Lung (tissue), 12 donors: Measurements from ENCODE around the gene USP26. TPM values are rescaled to one million over a fixed set of nuclear protein-coding genes. Genes with fewer than 3 reads are reported as not detected.

ENCODE experiments used
- ATAC-seq: fragments of 200-7000 bp; cut with Tn5 transposase; one replicate; pipeline ENCODE4 v1.9.1; 2020; ENCODE audit warnings: moderate number of reproducible peaks; ENCODE audit not compliant: insufficient read depth, low FRiP score
- DNase-seq, 3 donors: peaks; one replicate each; pipeline ENCODE4 v3.0.0-alpha.2; 2013 to 2017
- H3K27ac ChIP-seq, 2 donors: one replicate each; pipeline ENCODE4 v1.5.1; 2013; ENCODE audit warnings: mild to moderate bottlenecking in 2 of 2, moderate library complexity in 2 of 2, control low read depth in 1 of 2, inconsistent platforms in 1 of 2, low read depth in 1 of 2, low read length in 1 of 2
- H3K27me3 ChIP-seq, 3 donors: one replicate each; pipeline ENCODE4 v1.5.1; 2013; ENCODE audit warnings: low read length in 2 of 3; ENCODE audit not compliant: control insufficient read depth in 3 of 3, insufficient read depth in 3 of 3
- H3K36me3 ChIP-seq, 4 donors: one replicate each; pipeline ENCODE4 v1.5.1; 2013; ENCODE audit warnings: low read length in 4 of 4, mild to moderate bottlenecking in 1 of 4, moderate library complexity in 1 of 4; ENCODE audit not compliant: control insufficient read depth in 4 of 4, insufficient read depth in 4 of 4
- H3K4me1 ChIP-seq, 5 donors: one replicate each; pipeline ENCODE4 v1.5.1; 2013; ENCODE audit warnings: low read length in 5 of 5, mild to moderate bottlenecking in 2 of 5, moderate library complexity in 1 of 5; ENCODE audit not compliant: control insufficient read depth in 5 of 5, insufficient read depth in 5 of 5
- H3K4me3 ChIP-seq: one replicate; pipeline ENCODE4 v1.5.1; 2013; ENCODE audit warnings: mild to moderate bottlenecking, control low read depth, moderate library complexity
- H3K9ac ChIP-seq, 2 donors: one replicate each; pipeline ENCODE4 v1.5.1; 2013; ENCODE audit warnings: low read length in 2 of 2, control low read depth in 1 of 2; ENCODE audit not compliant: insufficient read depth in 1 of 2
- H3K9me3 ChIP-seq, 4 donors: one replicate each; pipeline ENCODE4 v1.5.1; 2013; ENCODE audit warnings: low read length in 3 of 4, mild to moderate bottlenecking in 1 of 4, moderate library complexity in 1 of 4; ENCODE audit not compliant: control insufficient read depth in 4 of 4, insufficient read depth in 3 of 4
- CTCF ChIP-seq: IDR thresholded peaks from 2 replicates; pipeline ENCODE4 v1.5.1; 2012; ENCODE audit warnings: mild to moderate bottlenecking; ENCODE audit errors: control extremely low read depth, extremely low read depth
- WGBS, 2 donors: extraction: QIAGEN DNeasy Blood & Tissue Kit; methylation state at CpG; one replicate each; pipeline ENCODE4 v1.1.7; 2013; 5-methylcytosine and 5-hydroxymethylcytosine counted together
- polyA plus RNA-seq, 2 donors: library from polyadenylated mRNA; stranded (reverse); fragments of 200-250 nt; gene quantifications; one replicate each; pipeline ENCODE4 v1.2.1, GENCODE V29; 2013
- total RNA-seq, 2 donors: library from RNA; depleted of rRNA in 1 of 2; stranded (reverse); fragments of >200 nt in 1 of 2; gene quantifications; one replicate each; pipeline ENCODE4 v1.2.1, GENCODE V29; 2014 to 2021
- donor health status: control.
- donor health status: control.
- donor health status: Bipolar disorder and iron deficiency.
- donor health status: healthy.
- donor health status: DM: yes; HTN: yes; CAD: no.

USP26 gene
- total and polyA plus RNA-seq, 4 donors: not detected

GRCh38 chrX:133005616-133006015 lies 91.3 kb downstream of the USP26 start:
- no peak for DNase-seq
- Histone ChIP-seq H3K4me3 (no peak overlapping the region), H3K9me3 (peaks cover 0 to 6% (median 4%) of the 10 kb centered on the region in 4 donors), H3K4me1 (no peaks in the 10 kb centered on the region), H3K9ac (no peak overlapping the region), H3K27ac (no peak overlapping the region), H3K27me3 (peaks cover 0 to 13% (median 9%) of the 10 kb centered on the region in 3 donors), H3K36me3 (no peaks in the 10 kb centered on the region)
- TF ChIP-seq CTCF: no peak
- ATAC-seq: no peak
- WGBS, 2 donors: 80 to 94% methylated on average over 1 of the region's 1 CpG

GRCh38 chrX:133005042-133005441 lies 91.9 kb downstream of the USP26 start:
- no peak overlapping the region for H3K9ac ChIP-seq
- peaks cover 0 to 17% (median 11%) of the 10 kb centered on the region in 3 donors for H3K27me3 ChIP-seq
- no peaks in the 10 kb centered on the region for H3K4me1 ChIP-seq
- peak; percentile 12 for TF ChIP-seq CTCF
- peaks cover 0 to 6% (median 4%) of the 10 kb centered on the region in 4 donors for H3K9me3 ChIP-seq
- WGBS, 2 donors: 12 to 15% methylated on average over 2 of the region's 2 CpGs
- H3K27ac ChIP-seq: no peak overlapping the region
- no peak for ATAC-seq
- H3K4me3 ChIP-seq: no peak overlapping the region
- no peaks in the 10 kb centered on the region for H3K36me3 ChIP-seq
- peak; percentile 20 to 43 (median 39) for DNase-seq

- H3K4me1 ChIP-seq: no peaks in the 10 kb centered on the region
- TF ChIP-seq CTCF: no peak
- no peaks in the 10 kb centered on the region for H3K36me3 ChIP-seq
- no peak overlapping the region for H3K4me3 ChIP-seq
- H3K27ac ChIP-seq: no peak overlapping the region
- DNase-seq: no peak
- H3K27me3 ChIP-seq: peaks cover 0 to 21% (median 20%) of the 10 kb centered on the region in 3 donors
- WGBS, 2 donors: 84 to 89% methylated on average over 1 of the region's 1 CpG
- no peaks in the 10 kb centered on the region for H3K9me3 ChIP-seq
- no peak for ATAC-seq
- no peak overlapping the region for H3K9ac ChIP-seq
Observed at GRCh38 chrX:132999209-132999608, 97.7 kb downstream of the USP26 start.

GRCh38 chrX:132990835-132991234 lies 106.1 kb downstream of the USP26 start:
- Histone ChIP-seq H3K9me3 (no peaks in the 10 kb centered on the region), H3K27me3 (peaks cover 0 to 33% (median 7%) of the 10 kb centered on the region in 3 donors)
- TF ChIP-seq CTCF: no peak

More at GRCh38 chrX:132990835-132991234, 106.1 kb downstream of the USP26 start:
- H3K36me3 ChIP-seq: no peaks in the 10 kb centered on the region
- H3K27ac ChIP-seq: no peak overlapping the region
- ATAC-seq (no peak), DNase-seq (no peak)
- no peak overlapping the region for H3K9ac ChIP-seq
- H3K4me3 ChIP-seq: no peak overlapping the region
- 80 to 91% methylated on average over 2 of the region's 2 CpGs for WGBS, 2 donors
- no peaks in the 10 kb centered on the region for H3K4me1 ChIP-seq
